CD4-positive, alpha-beta T cell (primary cell): Measurements from ENCODE around the gene SEL1L3. TPM values are rescaled to one million over a fixed set of nuclear protein-coding genes. Genes with fewer than 3 reads are reported as not detected.

Experiments
- ATAC-seq: fragments of 200-7000 bp; cut with Tn5 transposase; one replicate; pipeline ENCODE4 v1.10.0; 2022; ENCODE audit warnings: mild to moderate bottlenecking; ENCODE audit not compliant: poor library complexity
- CTCF ChIA-PET: fragments of 350-600 bp; sonication (Branson Sonifier 250); formaldehyde crosslinking; loops from one replicate; lab custom pipeline; 2021; ENCODE audit warnings: antibody characterized with exemption, inconsistent platforms; lab: Charles Lee
- POLR2A ChIA-PET: fragments of 350-600 bp; sonication (Branson Sonifier 250); formaldehyde crosslinking; loops from one replicate; lab custom pipeline; 2021; ENCODE audit warnings: antibody characterized with exemption, inconsistent platforms; lab: Charles Lee
- DNase-seq, 14 experiments: peaks; one replicate each; pipeline ENCODE4 v3.0.0-alpha.2; 2013 to 2020; ENCODE audit warnings: mixed read lengths in 2 of 14
- H3K27ac ChIP-seq, 2 donors: one replicate each; pipeline versions ENCODE4 v1.5.1 to v1.7.0; 2013; ENCODE audit warnings: low read length in 2 of 2, low read depth in 1 of 2, mild to moderate bottlenecking in 1 of 2
- H3K27me3 ChIP-seq, 2 experiments: 1 replicate in 1 of 2; 2 replicates in 1 of 2; pipeline versions ENCODE4 v1.6.1 to v1.7.0; 2013; ENCODE audit warnings: low read length in 2 of 2, control low read depth in 1 of 2, mild to moderate bottlenecking in 1 of 2, moderate library complexity in 1 of 2; ENCODE audit not compliant: insufficient read depth in 2 of 2, control insufficient read depth in 1 of 2
- H3K36me3 ChIP-seq: one replicate; pipeline ENCODE4 v1.6.1; 2013; ENCODE audit warnings: low read length, control low read depth; ENCODE audit not compliant: insufficient read depth
- H3K4me1 ChIP-seq: one replicate; pipeline ENCODE4 v1.6.1; 2013; ENCODE audit warnings: low read length, control low read depth; ENCODE audit not compliant: insufficient read depth
- H3K4me3 ChIP-seq: one replicate; pipeline ENCODE4 v1.5.1; 2013; ENCODE audit warnings: mild to moderate bottlenecking, low read length, moderate library complexity
- H3K9me3 ChIP-seq, 2 experiments: 1 replicate in 1 of 2; 2 replicates in 1 of 2; pipeline versions ENCODE4 v1.6.1 to v1.7.0; 2013; ENCODE audit warnings: low read length in 2 of 2, mild to moderate bottlenecking in 2 of 2, control low read depth in 1 of 2, moderate library complexity in 1 of 2; ENCODE audit not compliant: control insufficient read depth in 1 of 2, insufficient read depth in 1 of 2
- H3K27ac Mint-ChIP-seq: one replicate; pipeline ENCODE4 v1.8.0; 2020; ENCODE audit warnings: mixed read lengths
- H3K27me3 Mint-ChIP-seq: one replicate; pipeline ENCODE4 v1.8.0; 2021; ENCODE audit warnings: mixed read lengths
- H3K36me3 Mint-ChIP-seq: one replicate; pipeline ENCODE4 v1.8.0; 2021; ENCODE audit warnings: low read depth, mixed read lengths
- H3K4me1 Mint-ChIP-seq: one replicate; pipeline ENCODE4 v1.8.0; 2021; ENCODE audit warnings: low read depth, mixed read lengths
- H3K4me3 Mint-ChIP-seq: one replicate; pipeline ENCODE4 v1.8.0; 2020; ENCODE audit warnings: mild to moderate bottlenecking, mixed read lengths
- H3K9me3 Mint-ChIP-seq: one replicate; pipeline ENCODE4 v1.8.0; 2020; ENCODE audit warnings: mixed read lengths
- intact Hi-C, 2 experiments: fragments of 100-400 bp; cut with DNase I in 1 of 2; cut with micrococcal nuclease in 1 of 2; formaldehyde crosslinking; loops; one replicate each; pipeline versions ENCODE4 v1.15.1 to v1.9.0; 2023 to 2025; cut with DNase I, micrococcal nuclease
- total RNA-seq, 174 experiments: library from RNA in 2 of 174; stranded (reverse) in 2 of 174; gene quantifications; one replicate each; pipeline ENCODE4 v1.2.3 and lab custom pipeline; 2021 to 2026
- TF ChIP-seq, protein P1 (sequence below): fragments of 200-600 bp; IDR thresholded peaks from one replicate; pipeline ENCODE4 v1.8.0; 2022; ENCODE audit warnings: antibody characterized with exemption, mild to moderate bottlenecking

The SEL1L3 gene
- total RNA-seq, 2 experiments from 2014 or later = 34.9 to 36.5 TPM

DNA sequence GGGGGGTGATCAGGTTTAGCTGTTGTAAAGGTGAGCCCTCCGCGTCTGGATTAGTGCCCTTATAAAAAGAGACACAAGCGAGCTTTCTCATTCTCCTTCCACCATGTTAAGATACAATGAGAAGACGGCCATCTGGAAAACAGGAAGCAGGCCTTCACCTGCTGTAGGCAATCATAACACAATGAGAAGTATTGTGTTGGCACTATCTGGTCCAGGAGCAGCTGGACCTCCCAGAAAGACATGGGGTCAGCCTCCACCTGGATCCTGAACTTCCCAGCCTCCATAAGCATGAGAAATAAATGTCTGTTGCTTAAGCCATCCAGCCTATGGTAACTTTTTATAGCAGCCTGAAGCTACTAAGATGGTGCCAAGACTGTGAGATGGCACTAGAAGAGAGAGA is 42.6 kb upstream of the SEL1L3 start:
- no peaks in the 10 kb centered on the region for H3K27me3 ChIP-seq
- H3K27ac ChIP-seq = no peak overlapping the region
- no peaks in the 10 kb centered on the region for H3K4me1 ChIP-seq
- H3K4me3 ChIP-seq = no peak overlapping the region
- Mint-ChIP-seq H3K27me3 (no peaks in the 10 kb centered on the region), H3K4me1 (no peaks in the 10 kb centered on the region), H3K9me3 (no peaks in the 10 kb centered on the region), H3K27ac (no peak overlapping the region), H3K36me3 (no peaks in the 10 kb centered on the region), H3K4me3 (no peak overlapping the region)
- ChIA-PET CTCF (no interaction called here), POLR2A (interaction anchor here (1.0 kb wide), 1 partner anchor 46 kb away, joined by 4 read pairs; no protein-coding TSS in a partner anchor)
- TF ChIP-seq, protein P1, sequence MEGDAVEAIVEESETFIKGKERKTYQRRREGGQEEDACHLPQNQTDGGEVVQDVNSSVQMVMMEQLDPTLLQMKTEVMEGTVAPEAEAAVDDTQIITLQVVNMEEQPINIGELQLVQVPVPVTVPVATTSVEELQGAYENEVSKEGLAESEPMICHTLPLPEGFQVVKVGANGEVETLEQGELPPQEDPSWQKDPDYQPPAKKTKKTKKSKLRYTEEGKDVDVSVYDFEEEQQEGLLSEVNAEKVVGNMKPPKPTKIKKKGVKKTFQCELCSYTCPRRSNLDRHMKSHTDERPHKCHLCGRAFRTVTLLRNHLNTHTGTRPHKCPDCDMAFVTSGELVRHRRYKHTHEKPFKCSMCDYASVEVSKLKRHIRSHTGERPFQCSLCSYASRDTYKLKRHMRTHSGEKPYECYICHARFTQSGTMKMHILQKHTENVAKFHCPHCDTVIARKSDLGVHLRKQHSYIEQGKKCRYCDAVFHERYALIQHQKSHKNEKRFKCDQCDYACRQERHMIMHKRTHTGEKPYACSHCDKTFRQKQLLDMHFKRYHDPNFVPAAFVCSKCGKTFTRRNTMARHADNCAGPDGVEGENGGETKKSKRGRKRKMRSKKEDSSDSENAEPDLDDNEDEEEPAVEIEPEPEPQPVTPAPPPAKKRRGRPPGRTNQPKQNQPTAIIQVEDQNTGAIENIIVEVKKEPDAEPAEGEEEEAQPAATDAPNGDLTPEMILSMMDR = no peak
- H3K36me3 ChIP-seq = no peaks in the 10 kb centered on the region
- ATAC-seq (no peak), DNase-seq (no peak)
- H3K9me3 ChIP-seq = no peaks in the 10 kb centered on the region
- intact Hi-C loops = no loop called here

DNA sequence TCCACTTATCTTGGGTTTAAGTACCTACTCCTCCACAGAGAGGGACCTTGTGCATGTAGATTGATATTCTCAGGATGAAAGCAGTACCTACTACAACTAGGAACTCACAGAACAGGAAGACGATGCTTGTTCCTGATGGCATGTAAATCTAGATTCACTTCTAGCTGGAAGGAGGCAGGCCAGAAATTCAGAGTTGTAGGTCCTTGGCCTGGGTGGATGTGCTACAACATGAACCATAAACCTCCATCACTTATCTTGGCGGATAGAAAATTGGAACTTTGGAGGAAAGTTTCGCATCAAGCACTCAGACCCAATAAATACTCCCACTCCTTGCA is 41.9 kb upstream of the SEL1L3 start:
- intact Hi-C loops = no loop called here
- ChIA-PET CTCF (no interaction called here), POLR2A (no interaction called here)
- H3K4me1 ChIP-seq = no peaks in the 10 kb centered on the region
- H3K27ac ChIP-seq = no peak overlapping the region
- no peak overlapping the region for H3K27ac Mint-ChIP-seq
- H3K4me1 Mint-ChIP-seq = no peaks in the 10 kb centered on the region
- H3K4me3 ChIP-seq = no peak overlapping the region
- no peaks in the 10 kb centered on the region for H3K9me3 ChIP-seq
- H3K4me3 Mint-ChIP-seq = no peak overlapping the region
- no peaks in the 10 kb centered on the region for H3K36me3 ChIP-seq
- H3K9me3 Mint-ChIP-seq = no peaks in the 10 kb centered on the region
- TF ChIP-seq, protein P1 = no peak
- ATAC-seq (no peak), DNase-seq (no peak)
- no peaks in the 10 kb centered on the region for H3K27me3 ChIP-seq
- no peaks in the 10 kb centered on the region for H3K36me3 Mint-ChIP-seq
- H3K27me3 Mint-ChIP-seq = no peaks in the 10 kb centered on the region

- Mint-ChIP-seq H3K9me3 (no peaks in the 10 kb centered on the region), H3K4me1 (no peaks in the 10 kb centered on the region), H3K36me3 (no peaks in the 10 kb centered on the region), H3K4me3 (no peak overlapping the region), H3K27ac (no peak overlapping the region), H3K27me3 (no peaks in the 10 kb centered on the region)
- ChIA-PET POLR2A (no interaction called here), CTCF (no interaction called here)
- Histone ChIP-seq H3K9me3 (no peaks in the 10 kb centered on the region), H3K36me3 (no peaks in the 10 kb centered on the region), H3K4me3 (no peak overlapping the region), H3K27me3 (no peaks in the 10 kb centered on the region), H3K4me1 (no peaks in the 10 kb centered on the region), H3K27ac (no peak overlapping the region)
- intact Hi-C loops = no loop called here
- no peak for DNase-seq
- TF ChIP-seq, protein P1 = no peak
- ATAC-seq = no peak
Measured at GRCh38 chr4:25903900-25904747, 41.3 kb upstream of the SEL1L3 start.
